ENCODE measurements around the gene COMTD1.

DNA sequence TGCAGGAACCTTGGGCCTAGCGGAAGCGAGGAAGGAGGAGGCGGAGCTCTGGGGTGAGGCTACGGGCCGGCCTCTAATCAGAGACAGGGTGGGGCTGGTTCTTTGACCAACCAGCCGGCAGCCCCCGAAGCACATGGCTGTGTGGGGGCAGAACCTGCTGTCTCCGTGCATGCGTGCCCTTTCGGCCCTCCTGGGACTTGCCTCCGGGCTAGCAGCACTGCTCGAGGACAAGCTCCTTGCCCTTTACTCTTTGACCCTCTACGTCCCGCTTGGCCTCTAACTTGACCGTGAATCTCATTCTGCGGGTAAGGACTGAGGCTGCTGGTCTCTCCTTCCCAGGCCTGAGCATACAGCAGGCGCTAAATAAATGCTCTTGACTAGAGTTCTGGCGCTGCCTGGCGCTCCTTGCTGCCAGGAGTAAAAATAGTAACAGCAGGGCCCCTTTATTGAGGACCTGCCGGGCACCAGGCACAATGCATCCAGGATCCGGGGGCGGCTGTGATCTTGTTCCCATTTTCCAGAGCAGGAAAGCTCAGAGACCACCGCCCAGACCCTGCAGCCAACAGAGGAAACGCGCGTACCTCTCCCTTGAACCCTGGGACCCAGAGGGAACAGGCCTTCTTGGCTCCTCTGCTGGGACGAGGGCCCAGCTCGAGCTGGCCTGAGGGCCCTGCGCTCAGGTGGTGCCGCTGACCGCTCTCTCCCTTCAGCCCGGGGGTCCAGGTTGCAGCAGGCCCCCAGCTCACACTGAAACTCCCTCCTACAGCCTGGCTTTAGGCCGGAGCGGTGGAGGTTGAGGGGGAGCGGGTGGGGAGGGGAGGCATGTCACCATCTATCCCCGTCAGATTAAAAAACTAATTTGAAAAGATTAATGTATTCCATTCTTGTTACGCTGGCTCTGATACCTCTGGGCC lies 2.7 kb upstream of the COMTD1 start:
- TF ChIP-seq, protein P1, sequence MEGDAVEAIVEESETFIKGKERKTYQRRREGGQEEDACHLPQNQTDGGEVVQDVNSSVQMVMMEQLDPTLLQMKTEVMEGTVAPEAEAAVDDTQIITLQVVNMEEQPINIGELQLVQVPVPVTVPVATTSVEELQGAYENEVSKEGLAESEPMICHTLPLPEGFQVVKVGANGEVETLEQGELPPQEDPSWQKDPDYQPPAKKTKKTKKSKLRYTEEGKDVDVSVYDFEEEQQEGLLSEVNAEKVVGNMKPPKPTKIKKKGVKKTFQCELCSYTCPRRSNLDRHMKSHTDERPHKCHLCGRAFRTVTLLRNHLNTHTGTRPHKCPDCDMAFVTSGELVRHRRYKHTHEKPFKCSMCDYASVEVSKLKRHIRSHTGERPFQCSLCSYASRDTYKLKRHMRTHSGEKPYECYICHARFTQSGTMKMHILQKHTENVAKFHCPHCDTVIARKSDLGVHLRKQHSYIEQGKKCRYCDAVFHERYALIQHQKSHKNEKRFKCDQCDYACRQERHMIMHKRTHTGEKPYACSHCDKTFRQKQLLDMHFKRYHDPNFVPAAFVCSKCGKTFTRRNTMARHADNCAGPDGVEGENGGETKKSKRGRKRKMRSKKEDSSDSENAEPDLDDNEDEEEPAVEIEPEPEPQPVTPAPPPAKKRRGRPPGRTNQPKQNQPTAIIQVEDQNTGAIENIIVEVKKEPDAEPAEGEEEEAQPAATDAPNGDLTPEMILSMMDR (IDR thresholded peaks at IDR 0.05): no peak
- TF ChIP-seq EZH2 (IDR thresholded peaks at IDR 0.05; ENCODE audit: borderline replicate concordance, insufficient read depth, low read depth, low read length, poor library complexity, severe bottlenecking): no peak

Measured in B cell (primary cell).